Measurements from ENCODE around the gene RIMBP2.

- no peak for TF ChIP-seq CTCF (IDR thresholded peaks at IDR 0.05)
- no peak for TF ChIP-seq ELF1 (IDR thresholded peaks at IDR 0.05)
- TF ChIP-seq GATA2 (CRISPR knock-in tag; IDR thresholded peaks at IDR 0.05) = no peak
- no peak for TF ChIP-seq YY1 (IDR thresholded peaks at IDR 0.05; ENCODE audit: low read depth)
- TF ChIP-seq POLR2AphosphoS5 (IDR thresholded peaks at IDR 0.05; ENCODE audit: low read depth, low read length) = no peak
- no peak for TF ChIP-seq TEAD4 (IDR thresholded peaks at IDR 0.05; ENCODE audit: borderline replicate concordance, insufficient read depth)
- TF ChIP-seq NFIC (IDR thresholded peaks at IDR 0.05; ENCODE audit: borderline replicate concordance) = no peak
- no peak for TF ChIP-seq USF1 (IDR thresholded peaks at IDR 0.05; ENCODE audit: borderline replicate concordance, low read depth)
- no peak for TF ChIP-seq IRF3 (IDR thresholded peaks at IDR 0.05; ENCODE audit: low read depth, low read length)
- TF ChIP-seq RCOR1 (IDR thresholded peaks at IDR 0.05; ENCODE audit: low read length) = no peak
- no peak for TF ChIP-seq REST (IDR thresholded peaks at IDR 0.05; ENCODE audit: low read depth, low read length)
Measured at GRCh38 chr12:130754234-130754901, 38.3 kb upstream of the RIMBP2 start.

Data from SK-N-SH (cell line).